ENCODE data around the gene KIAA1671. TPM values are rescaled to one million over a fixed set of nuclear protein-coding genes. Genes with fewer than 3 reads are reported as not detected.

Gene KIAA1671
- total and polyA plus RNA-seq, 2 of the 13 experiments (the other 11 are each of a cell fraction or from before 2014, with no cell fraction given): 13.5 to 13.6 TPM

GRCh38 chr22:25110846-25111578, 158.5 kb downstream of the KIAA1671 start (continued):
- no peak for TF ChIP-seq RERE (CRISPR knock-in tag; IDR thresholded peaks at IDR 0.05; ENCODE audit: low read depth)
- no peak for TF ChIP-seq MTA1 (CRISPR knock-in tag; IDR thresholded peaks at IDR 0.05; ENCODE audit: borderline replicate concordance)
- TF ChIP-seq NONO (IDR thresholded peaks at IDR 0.05): no peak
- peak; percentile 57; the same call in 1 of the 2 replicates for TF ChIP-seq NONO (CRISPR knock-in tag; conservative IDR thresholded peaks at IDR 0.05)
- TF ChIP-seq ZNF530 (CRISPR knock-in tag; IDR thresholded peaks at IDR 0.05; ENCODE audit: low read depth): no peak
- TF ChIP-seq CBX2 (IDR thresholded peaks at IDR 0.05; ENCODE audit: low read depth, low read length): no peak
- TF ChIP-seq CBX2 (CRISPR knock-in tag; IDR thresholded peaks at IDR 0.05; ENCODE audit: low read depth): no peak
- TF ChIP-seq ZNF652 (CRISPR knock-in tag; IDR thresholded peaks at IDR 0.05; ENCODE audit: borderline replicate concordance, low read depth): no peak
- TF ChIP-seq, protein P1, sequence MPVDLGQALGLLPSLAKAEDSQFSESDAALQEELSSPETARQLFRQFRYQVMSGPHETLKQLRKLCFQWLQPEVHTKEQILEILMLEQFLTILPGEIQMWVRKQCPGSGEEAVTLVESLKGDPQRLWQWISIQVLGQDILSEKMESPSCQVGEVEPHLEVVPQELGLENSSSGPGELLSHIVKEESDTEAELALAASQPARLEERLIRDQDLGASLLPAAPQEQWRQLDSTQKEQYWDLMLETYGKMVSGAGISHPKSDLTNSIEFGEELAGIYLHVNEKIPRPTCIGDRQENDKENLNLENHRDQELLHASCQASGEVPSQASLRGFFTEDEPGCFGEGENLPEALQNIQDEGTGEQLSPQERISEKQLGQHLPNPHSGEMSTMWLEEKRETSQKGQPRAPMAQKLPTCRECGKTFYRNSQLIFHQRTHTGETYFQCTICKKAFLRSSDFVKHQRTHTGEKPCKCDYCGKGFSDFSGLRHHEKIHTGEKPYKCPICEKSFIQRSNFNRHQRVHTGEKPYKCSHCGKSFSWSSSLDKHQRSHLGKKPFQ (CRISPR knock-in tag; IDR thresholded peaks at IDR 0.05; ENCODE audit: insufficient replicate concordance): peak; percentile 69
- TF ChIP-seq TARDBP (CRISPR knock-in tag; IDR thresholded peaks at IDR 0.05): no peak
- TF ChIP-seq JARID2 (CRISPR knock-in tag; IDR thresholded peaks at IDR 0.05; ENCODE audit: insufficient replicate concordance): no peak
- no peak for TF ChIP-seq REST (IDR thresholded peaks at IDR 0.05; ENCODE audit: borderline replicate concordance in 1 of 2, low read depth in 1 of 2, low read length in 2 of 2)
- no peak for TF ChIP-seq NPAS2 (CRISPR knock-in tag; IDR thresholded peaks at IDR 0.05; ENCODE audit: borderline replicate concordance)
- no peak; the same call in 1 of the 2 replicates for TF ChIP-seq ZSCAN9 (CRISPR knock-in tag; IDR thresholded peaks at IDR 0.05; ENCODE audit: borderline replicate concordance)
- no peak for TF ChIP-seq FOSL1 (CRISPR knock-in tag; IDR thresholded peaks at IDR 0.05; ENCODE audit: borderline replicate concordance)
- TF ChIP-seq SMARCE1 (IDR thresholded peaks at IDR 0.05; ENCODE audit: borderline replicate concordance): no peak
- TF ChIP-seq RELA (CRISPR knock-in tag; IDR thresholded peaks at IDR 0.05): no peak
- TF ChIP-seq TOE1 (CRISPR knock-in tag; IDR thresholded peaks at IDR 0.05): no peak
- 0 out of 2 replicates have a peak, but pooled peaks have one; percentile 34 for TF ChIP-seq ZNF598 (CRISPR knock-in tag; IDR thresholded peaks at IDR 0.05; ENCODE audit: borderline replicate concordance)
